SK-N-SH treated with all-trans-retinoic acid at 6 μM for 48 hours (cell line): ENCODE data around the gene RNF215.

Experiments
- ATAC-seq: fragments of 200-7000 bp; cut with Tn5 transposase; 3 replicates; pipeline ENCODE4 v1.9.1; 2020; ENCODE audit warnings: mild to moderate bottlenecking, moderate library complexity
- ARNTL ChIP-seq: fragments of 450-650 bp; formaldehyde crosslinking; IDR thresholded peaks from 2 replicates; pipeline ENCODE4 v1.5.0; 2020; ENCODE audit warnings: low read depth, mild to moderate bottlenecking, moderate library complexity, borderline replicate concordance
- BACH2 ChIP-seq: fragments of 250-450 bp; sonication (Bioruptor Pico); IDR thresholded peaks from 2 replicates; pipeline ENCODE4 v1.9.0; 2021; ENCODE audit warnings: mild to moderate bottlenecking, borderline replicate concordance
- CREB5 ChIP-seq: fragments of 250-450 bp; sonication (Bioruptor Pico); IDR thresholded peaks from 2 replicates; pipeline ENCODE4 v1.5.1; 2020; ENCODE audit warnings: low read depth, mild to moderate bottlenecking, moderate library complexity
- CSDC2 ChIP-seq: fragments of 250-450 bp; sonication (Bioruptor Pico); IDR thresholded peaks from 2 replicates; pipeline ENCODE4 v1.5.0; 2020; ENCODE audit warnings: mild to moderate bottlenecking, moderate library complexity
- CSRNP3 ChIP-seq: fragments of 250-450 bp; sonication (Bioruptor Pico); IDR thresholded peaks from 2 replicates; pipeline ENCODE4 v1.5.1; 2021; ENCODE audit warnings: mild to moderate bottlenecking, moderate library complexity
- ESRRG ChIP-seq: fragments of 250-450 bp; sonication (Bioruptor Pico); IDR thresholded peaks from 2 replicates; pipeline ENCODE4 v1.6.1; 2021; ENCODE audit warnings: mild to moderate bottlenecking
- GLIS3 ChIP-seq: fragments of 250-450 bp; sonication (Bioruptor Pico); IDR thresholded peaks from 2 replicates; pipeline ENCODE4 v1.5.0; 2020; ENCODE audit warnings: mild to moderate bottlenecking, moderate library complexity
- ISL1 ChIP-seq: fragments of 250-450 bp; sonication (Bioruptor Pico); IDR thresholded peaks from 2 replicates; pipeline ENCODE4 v2.1.2; 2022; ENCODE audit warnings: mild to moderate bottlenecking, moderate library complexity
- OSR1 ChIP-seq: fragments of 250-450 bp; sonication (Bioruptor Pico); IDR thresholded peaks from 2 replicates; pipeline ENCODE4 v1.8.0; 2022; ENCODE audit warnings: moderate library complexity, mild to moderate bottlenecking, inconsistent platforms
- POU6F1 ChIP-seq: fragments of 250-450 bp; sonication (Bioruptor Pico); IDR thresholded peaks from 2 replicates; pipeline ENCODE4 v1.8.0; 2021; ENCODE audit warnings: low read depth, mild to moderate bottlenecking, moderate library complexity, borderline replicate concordance
- PPARA ChIP-seq: fragments of 250-450 bp; sonication (Bioruptor Pico); IDR thresholded peaks from 2 replicates; pipeline ENCODE4 v1.5.0; 2020; ENCODE audit warnings: mild to moderate bottlenecking, borderline replicate concordance
- RARB ChIP-seq: fragments of 250-450 bp; sonication (Bioruptor Pico); IDR thresholded peaks from 2 replicates; pipeline ENCODE4 v1.8.0; 2021; ENCODE audit warnings: mild to moderate bottlenecking, moderate library complexity
- SNAI2 ChIP-seq: fragments of 250-450 bp; sonication (Bioruptor Pico); IDR thresholded peaks from 2 replicates; pipeline ENCODE4 v1.5.0; 2020; ENCODE audit warnings: mild to moderate bottlenecking, moderate library complexity
- TCF4 ChIP-seq: fragments of 250-450 bp; sonication (Bioruptor Pico); IDR thresholded peaks from 2 replicates; pipeline ENCODE4 v1.8.0; 2021; ENCODE audit warnings: mild to moderate bottlenecking, moderate library complexity, borderline replicate concordance
- TOX ChIP-seq: fragments of 250-450 bp; sonication (Bioruptor Pico); IDR thresholded peaks from 2 replicates; pipeline ENCODE4 v1.8.0; 2021; ENCODE audit warnings: mild to moderate bottlenecking, moderate library complexity, borderline replicate concordance
- TSHZ2 ChIP-seq: fragments of 250-450 bp; sonication (Bioruptor Pico); IDR thresholded peaks from 2 replicates; pipeline ENCODE4 v1.5.0; 2020; ENCODE audit warnings: mild to moderate bottlenecking, moderate library complexity
- ZC3H10 ChIP-seq: fragments of 250-450 bp; sonication (Bioruptor Pico); IDR thresholded peaks from 2 replicates; pipeline ENCODE4 v1.5.1; 2021; ENCODE audit warnings: mild to moderate bottlenecking, moderate library complexity
- ZFP3 ChIP-seq: fragments of 250-450 bp; sonication (Bioruptor Pico); IDR thresholded peaks from 2 replicates; pipeline ENCODE4 v1.5.0; 2020; ENCODE audit warnings: mild to moderate bottlenecking, moderate library complexity
- ZFP30 ChIP-seq: fragments of 450-650 bp; formaldehyde crosslinking; IDR thresholded peaks from 2 replicates; pipeline ENCODE4 v1.5.0; 2022; ENCODE audit warnings: mild to moderate bottlenecking, moderate library complexity
- ZNF565 ChIP-seq: fragments of 450-650 bp; formaldehyde crosslinking; conservative IDR thresholded peaks from 2 replicates; pipeline ENCODE4 v1.5.0; 2020; ENCODE audit warnings: low read depth, mild to moderate bottlenecking, moderate library complexity
- ZNF70 ChIP-seq: fragments of 450-650 bp; formaldehyde crosslinking; IDR thresholded peaks from 2 replicates; pipeline ENCODE4 v1.5.0; 2020; ENCODE audit warnings: mild to moderate bottlenecking, moderate library complexity
- ZNF8 ChIP-seq: fragments of 450-650 bp; formaldehyde crosslinking; IDR thresholded peaks from 2 replicates; pipeline ENCODE4 v1.5.0; 2020; ENCODE audit warnings: mild to moderate bottlenecking, moderate library complexity

The RNF215 gene

GRCh38 chr22:30371321-30371720 lies 15.9 kb downstream of the RNF215 start:
- TF ChIP-seq ZC3H10 (CRISPR knock-in tag) (no peak), CREB5 (CRISPR knock-in tag) (no peak), ISL1 (CRISPR knock-in tag) (no peak), ESRRG (CRISPR knock-in tag) (no peak), OSR1 (CRISPR knock-in tag) (no peak), TCF4 (CRISPR knock-in tag) (no peak), ZNF70 (no peak), RARB (CRISPR knock-in tag) (no peak), ZNF565 (no peak), POU6F1 (CRISPR knock-in tag) (no peak), BACH2 (CRISPR knock-in tag) (no peak), GLIS3 (no peak), TOX (CRISPR knock-in tag) (no peak), PPARA (CRISPR knock-in tag) (no peak), ARNTL (no peak), ZFP30 (no peak), SNAI2 (CRISPR knock-in tag) (no peak), ZNF8 (no peak)
- TF ChIP-seq, all 23 proteins: peak for 0

GRCh38 chr22:30370641-30371230 lies 16.5 kb downstream of the RNF215 start:
- no peak for ATAC-seq
- no peak for TF ChIP-seq TOX (CRISPR knock-in tag)
- TF ChIP-seq ZNF8 = no peak
- no peak for TF ChIP-seq ARNTL
- no peak for TF ChIP-seq TSHZ2
- no peak for TF ChIP-seq ZFP30

More at GRCh38 chr22:30371321-30371720, 15.9 kb downstream of the RNF215 start:
- ATAC-seq = no peak

- no peak for TF ChIP-seq TOX (CRISPR knock-in tag)
- no peak for TF ChIP-seq OSR1 (CRISPR knock-in tag)
- no peak for TF ChIP-seq CREB5 (CRISPR knock-in tag)
- no peak for TF ChIP-seq SNAI2 (CRISPR knock-in tag)
- no peak for TF ChIP-seq ZNF565
- no peak for TF ChIP-seq CSRNP3 (CRISPR knock-in tag)
- TF ChIP-seq CSDC2 = no peak
- no peak for TF ChIP-seq RARB (CRISPR knock-in tag)
- no peak for TF ChIP-seq ZNF8
- TF ChIP-seq ESRRG (CRISPR knock-in tag) = no peak
- no peak for TF ChIP-seq ZFP3
- no peak for TF ChIP-seq ZC3H10 (CRISPR knock-in tag)
- ATAC-seq = no peak
Observed at GRCh38 chr22:30368420-30368819, 18.8 kb downstream of the RNF215 start.
